HCT116 (cell line): Measurements from ENCODE around the gene MATR3. TPM values are rescaled to one million over a fixed set of nuclear protein-coding genes. Genes with fewer than 3 reads are reported as not detected.

Experiments used
- ATAC-seq: fragments of 200-7000 bp; cut with Tn5 transposase; 2 replicates; pipeline ENCODE4 v1.9.1; 2020; ENCODE audit warnings: mild to moderate bottlenecking, moderate library complexity
- BruUV-seq: library from RNA; stranded (reverse); fragments of 400-500 nt; replicated peaks from 2 replicates; lab custom pipeline; 2021; lab: Mats Ljungman, UMichigan
- CTCF ChIA-PET: fragments of 300-600 bp; sonication (Branson Sonifier 250); formaldehyde crosslinking; loops from one replicate; lab custom pipeline; 2021; ENCODE audit warnings: antibody characterized with exemption; lab: Charles Lee
- POLR2A ChIA-PET: fragments of 300-600, 350-600 bp; sonication (Branson Sonifier 250); formaldehyde crosslinking; loops from one replicate; lab custom pipeline; 2021; ENCODE audit warnings: antibody characterized with exemption; lab: Charles Lee
- RAD21 ChIA-PET, 2 experiments: fragments of 300-600 bp; sonication (Branson Sonifier 250); formaldehyde crosslinking; loops; one replicate each; lab custom pipeline; 2023; ENCODE audit warnings: low total read pairs in 2 of 2; ENCODE audit not compliant: uncharacterized antibody in 2 of 2, unreplicated experiment in 2 of 2, low non-redundant PET in 1 of 2; lab: Charles Lee
- DNase-seq: peaks from one replicate; pipeline ENCODE4 v3.0.0-alpha.2; 2010; ENCODE audit warnings: low read depth, low spot score
- H2AFZ ChIP-seq: fragments of 200-600 bp; shearing (Covaris generic), sonication (generic); 2 replicates; pipeline ENCODE4 v1.6.1; 2017; ENCODE audit warnings: low read depth, mixed run types, mixed read lengths, antibody characterized with exemption, low read length; ENCODE audit not compliant: poor library complexity, severe bottlenecking
- H3K27ac ChIP-seq: 2 replicates; pipeline ENCODE4 v1.5.1; 2012; ENCODE audit warnings: low read depth, low read length
- H3K27me3 ChIP-seq: fragments of 200-600 bp; sonication (generic); 2 replicates; pipeline ENCODE4 v1.6.1; 2016; ENCODE audit warnings: mixed run types, low read length, mixed read lengths; ENCODE audit not compliant: insufficient read depth
- H3K36me3 ChIP-seq, 2 experiments: fragments of 200-500 bp in 1 of 2; fragments of 200-600 bp in 1 of 2; sonication (Bioruptor generic) in 1 of 2; sonication (generic) in 1 of 2; 2 replicates each; pipeline versions ENCODE4 v1.5.1 to v1.6.1; 2014 to 2016; ENCODE audit warnings: low read length in 2 of 2, inconsistent platforms in 1 of 2, mixed read lengths in 1 of 2, mixed run types in 1 of 2; ENCODE audit not compliant: insufficient read depth in 2 of 2, control insufficient read depth in 1 of 2
- H3K4me1 ChIP-seq, 2 experiments: fragments of 200-600 bp in 1 of 2; sonication (generic) in 1 of 2; 2 replicates each; pipeline versions ENCODE4 v1.5.1 to v1.6.1; 2012 to 2017; ENCODE audit warnings: low read length in 2 of 2, inconsistent platforms in 1 of 2, mild to moderate bottlenecking in 1 of 2, mixed read lengths in 1 of 2, mixed run types in 1 of 2, moderate library complexity in 1 of 2; ENCODE audit not compliant: insufficient read depth in 2 of 2, control insufficient read depth in 1 of 2
- H3K4me2 ChIP-seq: fragments of 200-600 bp; sonication (generic); 2 replicates; pipeline ENCODE4 v1.6.1; 2017; ENCODE audit warnings: mixed run types, low read length, mixed read lengths
- H3K4me3 ChIP-seq, 2 experiments: fragments of 200-600 bp in 1 of 2; sonication (generic) in 1 of 2; replicated peaks in 1 of 2; 2 replicates each; pipeline ENCODE4 v1.5.1; 2011 to 2016; ENCODE audit warnings: low read length in 2 of 2, control low read depth in 1 of 2, low read depth in 1 of 2, mild to moderate bottlenecking in 1 of 2, mixed read lengths in 1 of 2, mixed run types in 1 of 2
- H3K79me2 ChIP-seq: fragments of 200-600 bp; sonication (generic); 2 replicates; pipeline ENCODE4 v1.6.1; 2017; ENCODE audit warnings: mild to moderate bottlenecking, mixed run types, low read length, moderate library complexity, mixed read lengths; ENCODE audit not compliant: insufficient read depth
- H3K9ac ChIP-seq: fragments of 200-600 bp; sonication (generic); 2 replicates; pipeline ENCODE4 v1.6.1; 2016; ENCODE audit warnings: low read length, mixed read lengths
- H3K9me2 ChIP-seq: fragments of 200-600 bp; sonication (generic), shearing (Covaris generic); 2 replicates; pipeline ENCODE4 v1.6.1; 2017; ENCODE audit warnings: mixed run types, mild to moderate bottlenecking, moderate library complexity; ENCODE audit not compliant: insufficient read depth
- H3K9me3 ChIP-seq, 2 experiments: fragments of 200-500 bp in 1 of 2; fragments of 200-600 bp in 1 of 2; sonication (Bioruptor generic) in 1 of 2; sonication (generic) in 1 of 2; 2 replicates each; pipeline ENCODE4 v1.6.1; 2014 to 2017; ENCODE audit warnings: low read length in 2 of 2, mixed read lengths in 2 of 2, inconsistent platforms in 1 of 2, low read depth in 1 of 2, mild to moderate bottlenecking in 1 of 2, mixed run types in 1 of 2, moderate library complexity in 1 of 2; ENCODE audit not compliant: control insufficient read depth in 1 of 2, insufficient read depth in 1 of 2
- H4K20me1 ChIP-seq: fragments of 200-600 bp; sonication (generic), shearing (Covaris generic); 2 replicates; pipeline ENCODE4 v1.6.1; 2017; ENCODE audit warnings: mixed run types, mild to moderate bottlenecking, moderate library complexity; ENCODE audit not compliant: insufficient read depth
- CBX3 ChIP-seq: IDR thresholded peaks from 2 replicates; pipeline ENCODE4 v1.6.1; 2012; ENCODE audit warnings: low read depth
- CEBPB ChIP-seq: IDR thresholded peaks from 2 replicates; pipeline ENCODE4 v1.6.1; 2012; ENCODE audit warnings: low read depth
- EZH2phosphoT487 ChIP-seq: fragments of 200-600 bp; IDR thresholded peaks from 2 replicates; pipeline ENCODE4 v1.6.1; 2018; ENCODE audit warnings: antibody characterized with exemption, borderline replicate concordance
- POLR2A ChIP-seq: IDR thresholded peaks from 2 replicates; pipeline ENCODE4 v1.7.0; 2011; ENCODE audit warnings: borderline replicate concordance; ENCODE audit not compliant: insufficient read depth, insufficient read length; ENCODE audit errors: extremely low read depth
- POLR2AphosphoS5 ChIP-seq: IDR thresholded peaks from 2 replicates; pipeline ENCODE4 v1.6.1; 2011; ENCODE audit warnings: mild to moderate bottlenecking, low read depth, low read length, moderate library complexity
- SIN3A ChIP-seq: IDR thresholded peaks from 2 replicates; pipeline ENCODE4 v1.6.1; 2012; ENCODE audit warnings: low read depth
- TCF7L2 ChIP-seq: IDR thresholded peaks from 2 replicates; pipeline ENCODE4 v1.7.0; 2011; ENCODE audit warnings: borderline replicate concordance, inconsistent platforms; ENCODE audit not compliant: insufficient read depth, insufficient read length; ENCODE audit errors: extremely low read depth
- YY1 ChIP-seq: IDR thresholded peaks from 2 replicates; pipeline ENCODE4 v1.6.1; 2011; ENCODE audit warnings: low read length, low read depth, moderate library complexity, mild to moderate bottlenecking; ENCODE audit not compliant: insufficient replicate concordance; ENCODE audit errors: extremely low read depth
- ZFX ChIP-seq: fragments of 450-650 bp; IDR thresholded peaks from 2 replicates; pipeline ENCODE4 v1.6.1; 2017
- intact Hi-C: fragments of 100-400 bp; cut with micrococcal nuclease; formaldehyde crosslinking; loops from 2 replicates; pipeline ENCODE4 v1.10.0; 2022
- total RNA-seq: library from RNA; stranded (reverse); gene quantifications from one replicate; pipeline ENCODE4 v1.2.1, GENCODE V29; 2021; ENCODE audit not compliant: unreplicated experiment
- TF ChIP-seq, protein P1 (sequence below), 3 experiments: fragments of 200-600 bp in 1 of 3; sonication (generic) in 1 of 3; IDR thresholded peaks in 2 of 3; conservative IDR thresholded peaks in 1 of 3; 2 replicates each; pipeline ENCODE4 v1.5.1; 2012 to 2017; ENCODE audit warnings: low read depth in 2 of 3, low read length in 2 of 3, antibody characterized with exemption in 1 of 3, borderline replicate concordance in 1 of 3, control low read depth in 1 of 3, mild to moderate bottlenecking in 1 of 3, mixed read lengths in 1 of 3, mixed run types in 1 of 3, moderate library complexity in 1 of 3; ENCODE audit not compliant: insufficient read depth in 1 of 3
- TF ChIP-seq, protein P2 (sequence below): IDR thresholded peaks from 2 replicates; pipeline ENCODE4 v1.6.1; 2012
- TF ChIP-seq, protein P3 (sequence below): IDR thresholded peaks from 2 replicates; pipeline ENCODE4 v1.6.1; 2012; ENCODE audit warnings: low read depth
- TF ChIP-seq, protein P4 (sequence below): IDR thresholded peaks from 2 replicates; pipeline ENCODE4 v1.6.1; 2011; ENCODE audit warnings: mild to moderate bottlenecking, low read length, moderate library complexity; ENCODE audit not compliant: insufficient replicate concordance; ENCODE audit errors: extremely low read depth
- TF ChIP-seq, protein P5 (sequence below): IDR thresholded peaks from 2 replicates; pipeline ENCODE4 v1.6.1; 2012

Gene MATR3
- total RNA-seq, 1 experiment from 2014 or later = 123 TPM

DNA sequence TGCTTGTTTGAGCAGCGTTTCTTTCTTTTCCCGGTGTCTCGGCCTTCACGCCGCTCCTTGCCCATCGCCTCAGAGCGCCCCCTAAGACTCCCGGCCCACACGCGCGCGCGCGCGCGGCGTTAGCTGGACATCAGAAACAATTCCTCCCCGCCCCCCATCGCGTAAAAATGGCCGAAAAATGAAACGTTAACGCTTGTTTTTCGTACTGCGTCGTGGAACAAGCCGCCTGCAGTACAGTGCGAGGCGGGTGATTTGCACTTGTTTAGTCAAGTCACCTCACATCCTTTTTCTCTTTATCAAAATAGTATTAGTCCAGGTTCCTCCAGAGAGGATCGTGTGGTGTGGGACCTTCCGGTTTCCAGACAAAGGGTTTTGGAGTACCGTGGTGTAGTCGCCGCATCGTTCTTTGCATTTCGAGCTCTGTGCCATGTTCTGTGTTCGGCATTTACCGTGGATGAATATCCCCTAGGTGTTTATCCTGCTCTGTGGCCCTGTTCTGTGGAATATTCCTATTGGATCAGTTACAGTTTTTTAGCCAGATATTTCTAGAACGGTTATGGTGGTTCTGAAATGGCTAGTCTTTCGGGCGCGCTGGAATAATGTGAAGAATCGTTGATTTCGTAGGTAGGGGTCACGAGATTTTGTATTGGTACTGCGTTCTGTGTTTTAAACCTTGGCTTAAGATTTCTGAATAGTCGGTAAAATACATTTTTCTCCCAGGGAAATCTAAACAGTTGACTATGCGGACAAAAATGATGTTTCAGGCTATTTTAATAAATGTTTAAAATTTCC, 1.0 kb downstream of the MATR3 start:
- peak; percentile 61 for ATAC-seq
- no peak overlapping the region for H2AFZ ChIP-seq
- H3K79me2 ChIP-seq = peaks cover 61% of the 10 kb centered on the region
- BruUV-seq = no TSS peak
- peak overlapping the region; percentile 99 for H3K27ac ChIP-seq
- peaks cover 0 to 8% of the 10 kb centered on the region in 2 experiments; a peak in 3 of 4 replicates for H3K36me3 ChIP-seq
- DNase-seq = peak; percentile 65
- TF ChIP-seq, protein P1, sequence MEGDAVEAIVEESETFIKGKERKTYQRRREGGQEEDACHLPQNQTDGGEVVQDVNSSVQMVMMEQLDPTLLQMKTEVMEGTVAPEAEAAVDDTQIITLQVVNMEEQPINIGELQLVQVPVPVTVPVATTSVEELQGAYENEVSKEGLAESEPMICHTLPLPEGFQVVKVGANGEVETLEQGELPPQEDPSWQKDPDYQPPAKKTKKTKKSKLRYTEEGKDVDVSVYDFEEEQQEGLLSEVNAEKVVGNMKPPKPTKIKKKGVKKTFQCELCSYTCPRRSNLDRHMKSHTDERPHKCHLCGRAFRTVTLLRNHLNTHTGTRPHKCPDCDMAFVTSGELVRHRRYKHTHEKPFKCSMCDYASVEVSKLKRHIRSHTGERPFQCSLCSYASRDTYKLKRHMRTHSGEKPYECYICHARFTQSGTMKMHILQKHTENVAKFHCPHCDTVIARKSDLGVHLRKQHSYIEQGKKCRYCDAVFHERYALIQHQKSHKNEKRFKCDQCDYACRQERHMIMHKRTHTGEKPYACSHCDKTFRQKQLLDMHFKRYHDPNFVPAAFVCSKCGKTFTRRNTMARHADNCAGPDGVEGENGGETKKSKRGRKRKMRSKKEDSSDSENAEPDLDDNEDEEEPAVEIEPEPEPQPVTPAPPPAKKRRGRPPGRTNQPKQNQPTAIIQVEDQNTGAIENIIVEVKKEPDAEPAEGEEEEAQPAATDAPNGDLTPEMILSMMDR (IDR thresholded peaks at IDR 0.05 in 2 of 3, conservative IDR thresholded peaks at IDR 0.05 in 1 of 3; ENCODE audit: borderline replicate concordance in 1 of 3, insufficient read depth in 1 of 3, low read depth in 2 of 3, low read length in 2 of 3) = peak in 2 of 3 experiments; percentile 32 to 40; a peak in 3 of 6 replicates
- TF ChIP-seq, protein P2, sequence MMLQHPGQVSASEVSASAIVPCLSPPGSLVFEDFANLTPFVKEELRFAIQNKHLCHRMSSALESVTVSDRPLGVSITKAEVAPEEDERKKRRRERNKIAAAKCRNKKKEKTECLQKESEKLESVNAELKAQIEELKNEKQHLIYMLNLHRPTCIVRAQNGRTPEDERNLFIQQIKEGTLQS = no peak
- TF ChIP-seq POLR2AphosphoS5 = peak; percentile 48; the same call in 1 of the 2 replicates
- TF ChIP-seq, protein P3, sequence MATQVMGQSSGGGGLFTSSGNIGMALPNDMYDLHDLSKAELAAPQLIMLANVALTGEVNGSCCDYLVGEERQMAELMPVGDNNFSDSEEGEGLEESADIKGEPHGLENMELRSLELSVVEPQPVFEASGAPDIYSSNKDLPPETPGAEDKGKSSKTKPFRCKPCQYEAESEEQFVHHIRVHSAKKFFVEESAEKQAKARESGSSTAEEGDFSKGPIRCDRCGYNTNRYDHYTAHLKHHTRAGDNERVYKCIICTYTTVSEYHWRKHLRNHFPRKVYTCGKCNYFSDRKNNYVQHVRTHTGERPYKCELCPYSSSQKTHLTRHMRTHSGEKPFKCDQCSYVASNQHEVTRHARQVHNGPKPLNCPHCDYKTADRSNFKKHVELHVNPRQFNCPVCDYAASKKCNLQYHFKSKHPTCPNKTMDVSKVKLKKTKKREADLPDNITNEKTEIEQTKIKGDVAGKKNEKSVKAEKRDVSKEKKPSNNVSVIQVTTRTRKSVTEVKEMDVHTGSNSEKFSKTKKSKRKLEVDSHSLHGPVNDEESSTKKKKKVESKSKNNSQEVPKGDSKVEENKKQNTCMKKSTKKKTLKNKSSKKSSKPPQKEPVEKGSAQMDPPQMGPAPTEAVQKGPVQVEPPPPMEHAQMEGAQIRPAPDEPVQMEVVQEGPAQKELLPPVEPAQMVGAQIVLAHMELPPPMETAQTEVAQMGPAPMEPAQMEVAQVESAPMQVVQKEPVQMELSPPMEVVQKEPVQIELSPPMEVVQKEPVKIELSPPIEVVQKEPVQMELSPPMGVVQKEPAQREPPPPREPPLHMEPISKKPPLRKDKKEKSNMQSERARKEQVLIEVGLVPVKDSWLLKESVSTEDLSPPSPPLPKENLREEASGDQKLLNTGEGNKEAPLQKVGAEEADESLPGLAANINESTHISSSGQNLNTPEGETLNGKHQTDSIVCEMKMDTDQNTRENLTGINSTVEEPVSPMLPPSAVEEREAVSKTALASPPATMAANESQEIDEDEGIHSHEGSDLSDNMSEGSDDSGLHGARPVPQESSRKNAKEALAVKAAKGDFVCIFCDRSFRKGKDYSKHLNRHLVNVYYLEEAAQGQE = no peak
- TF ChIP-seq, protein P4, sequence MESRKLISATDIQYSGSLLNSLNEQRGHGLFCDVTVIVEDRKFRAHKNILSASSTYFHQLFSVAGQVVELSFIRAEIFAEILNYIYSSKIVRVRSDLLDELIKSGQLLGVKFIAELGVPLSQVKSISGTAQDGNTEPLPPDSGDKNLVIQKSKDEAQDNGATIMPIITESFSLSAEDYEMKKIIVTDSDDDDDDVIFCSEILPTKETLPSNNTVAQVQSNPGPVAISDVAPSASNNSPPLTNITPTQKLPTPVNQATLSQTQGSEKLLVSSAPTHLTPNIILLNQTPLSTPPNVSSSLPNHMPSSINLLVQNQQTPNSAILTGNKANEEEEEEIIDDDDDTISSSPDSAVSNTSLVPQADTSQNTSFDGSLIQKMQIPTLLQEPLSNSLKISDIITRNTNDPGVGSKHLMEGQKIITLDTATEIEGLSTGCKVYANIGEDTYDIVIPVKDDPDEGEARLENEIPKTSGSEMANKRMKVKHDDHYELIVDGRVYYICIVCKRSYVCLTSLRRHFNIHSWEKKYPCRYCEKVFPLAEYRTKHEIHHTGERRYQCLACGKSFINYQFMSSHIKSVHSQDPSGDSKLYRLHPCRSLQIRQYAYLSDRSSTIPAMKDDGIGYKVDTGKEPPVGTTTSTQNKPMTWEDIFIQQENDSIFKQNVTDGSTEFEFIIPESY = peak; percentile 7
- TF ChIP-seq SIN3A = no peak
- no peak for TF ChIP-seq POLR2A
- TF ChIP-seq, protein P5, sequence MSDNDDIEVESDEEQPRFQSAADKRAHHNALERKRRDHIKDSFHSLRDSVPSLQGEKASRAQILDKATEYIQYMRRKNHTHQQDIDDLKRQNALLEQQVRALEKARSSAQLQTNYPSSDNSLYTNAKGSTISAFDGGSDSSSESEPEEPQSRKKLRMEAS = no peak
- peak; percentile 83 for TF ChIP-seq TCF7L2
- 0 out of 2 replicates have a peak, but pooled peaks have one; percentile 42 for TF ChIP-seq ZFX
- TF ChIP-seq YY1 = peak; percentile 84
- no peak for TF ChIP-seq CEBPB
- no peak for TF ChIP-seq EZH2phosphoT487
- TF ChIP-seq CBX3 = no peak
- TF ChIP-seq, all 23 proteins: peak for 6
- Histone ChIP-seq H3K4me3 (peak overlapping the region; percentile 69 to 76), H3K27me3 (no peaks in the 10 kb centered on the region), H4K20me1 (peaks cover 44% of the 10 kb centered on the region; the same call in 1 of the 2 replicates), H3K9ac (peak overlapping the region; percentile 95), H3K9me2 (no peaks in the 10 kb centered on the region), H3K9me3 (no peaks in the 10 kb centered on the region), H3K4me2 (peak overlapping the region; percentile 67), H3K4me1 (peaks cover 27 to 47% of the 10 kb centered on the region in 2 experiments)
- intact Hi-C loops = loop anchor here (1.0 kb wide), 1 partner anchor 47 kb away; the partner anchor contains the start of gene PAIP2
- CTCF ChIA-PET = interaction anchor here (0.5 kb wide), 1 partner anchor 970 kb away, joined by 3 read pairs; no protein-coding TSS in a partner anchor
- POLR2A ChIA-PET = interaction anchor here (0.8 to 3.0 kb wide), 10 partner anchors 9 to 570 kb away, joined by 3 to 24 read pairs (median 7); partner anchors contain the start of genes CTNNA1, PAIP2 and SPATA24
- RAD21 ChIA-PET = interaction anchor here in 1 of 2 experiments (0.7 kb wide), 1 partner anchor 22 kb away, joined by 3 read pairs; no protein-coding TSS in a partner anchor
